NCI-H526 treated with DMSO at 0.1 percent for 48 hours (cell line): Measurements from ENCODE around the gene MKRN1.
"Not testable (repeated sequence)": the region's sequence is repeated elsewhere in the genome, so short reads cannot be mapped to it uniquely, and the experiment has no call there.

Experiments
- DNase-seq: peaks from one replicate; lab custom pipeline; 2025; lab: John Stamatoyannopoulos, UW

The MKRN1 gene

GRCh38 chr7:140479062-140479738, at the start of gene MKRN1:
MKRN1 (minus strand) TSS chr7:140479505; CDS start chr7:140479344, 161 bp downstream.
- DNase-seq: peak; percentile 98

GRCh38 chr7:140526787-140527664, 47.7 kb upstream of the MKRN1 start:
- no peak for DNase-seq

GRCh38 chr7:140526214-140526613, 46.9 kb upstream of the MKRN1 start:
- DNase-seq: no peak

- DNase-seq: no peak
These were observed 46.4 kb upstream of the MKRN1 start for GRCh38 chr7:140525743-140526142.

- DNase-seq: no peak
These were observed 42.1 kb upstream of the MKRN1 start for GRCh38 chr7:140521421-140521820.

- DNase-seq: no peak
These were observed 39.7 kb upstream of the MKRN1 start for GRCh38 chr7:140519007-140519399.

- DNase-seq: no peak
These were observed 39.2 kb upstream of the MKRN1 start for GRCh38 chr7:140518370-140519006.

- DNase-seq: peak; percentile 95
These were observed 38.5 kb upstream of the MKRN1 start for GRCh38 chr7:140517546-140518369.

- DNase-seq: peak; percentile 20
These were observed 33.2 kb upstream of the MKRN1 start for GRCh38 chr7:140512317-140513000.

GRCh38 chr7:140509789-140510188, 30.5 kb upstream of the MKRN1 start:
- no peak for DNase-seq

GRCh38 chr7:140507556-140507955, 28.3 kb upstream of the MKRN1 start:
- DNase-seq: not testable (repeated sequence)

- DNase-seq: peak; percentile 96
These were observed 27.6 kb upstream of the MKRN1 start for GRCh38 chr7:140506788-140507464.

GRCh38 chr7:140501966-140502365, 22.7 kb upstream of the MKRN1 start:
- DNase-seq: no peak

GRCh38 chr7:140497807-140498206, 18.5 kb upstream of the MKRN1 start:
- not testable (repeated sequence) for DNase-seq

- no peak for DNase-seq
These were observed 18.0 kb upstream of the MKRN1 start for GRCh38 chr7:140497241-140497769.

GRCh38 chr7:140495514-140496097, 16.3 kb upstream of the MKRN1 start:
- DNase-seq: no peak

GRCh38 chr7:140494867-140495266, 15.6 kb upstream of the MKRN1 start:
- no peak for DNase-seq

- DNase-seq: no peak
These were observed 9.7 kb upstream of the MKRN1 start for GRCh38 chr7:140489026-140489359.

GRCh38 chr7:140485500-140486265, 6.4 kb upstream of the MKRN1 start:
- DNase-seq: no peak
